GM20000 (cell line): ENCODE results near the gene CCNE1.

Experiments
- DNase-seq: peaks from one replicate; pipeline ENCODE4 v3.0.0; 2012; ENCODE audit warnings: low spot score
- TF ChIP-seq, protein P1 (sequence below): IDR thresholded peaks from 2 replicates; pipeline ENCODE4 v1.5.1; 2012; ENCODE audit warnings: mild to moderate bottlenecking, control low read depth; ENCODE audit errors: extremely low read depth, missing control alignments

CCNE1 gene

DNA sequence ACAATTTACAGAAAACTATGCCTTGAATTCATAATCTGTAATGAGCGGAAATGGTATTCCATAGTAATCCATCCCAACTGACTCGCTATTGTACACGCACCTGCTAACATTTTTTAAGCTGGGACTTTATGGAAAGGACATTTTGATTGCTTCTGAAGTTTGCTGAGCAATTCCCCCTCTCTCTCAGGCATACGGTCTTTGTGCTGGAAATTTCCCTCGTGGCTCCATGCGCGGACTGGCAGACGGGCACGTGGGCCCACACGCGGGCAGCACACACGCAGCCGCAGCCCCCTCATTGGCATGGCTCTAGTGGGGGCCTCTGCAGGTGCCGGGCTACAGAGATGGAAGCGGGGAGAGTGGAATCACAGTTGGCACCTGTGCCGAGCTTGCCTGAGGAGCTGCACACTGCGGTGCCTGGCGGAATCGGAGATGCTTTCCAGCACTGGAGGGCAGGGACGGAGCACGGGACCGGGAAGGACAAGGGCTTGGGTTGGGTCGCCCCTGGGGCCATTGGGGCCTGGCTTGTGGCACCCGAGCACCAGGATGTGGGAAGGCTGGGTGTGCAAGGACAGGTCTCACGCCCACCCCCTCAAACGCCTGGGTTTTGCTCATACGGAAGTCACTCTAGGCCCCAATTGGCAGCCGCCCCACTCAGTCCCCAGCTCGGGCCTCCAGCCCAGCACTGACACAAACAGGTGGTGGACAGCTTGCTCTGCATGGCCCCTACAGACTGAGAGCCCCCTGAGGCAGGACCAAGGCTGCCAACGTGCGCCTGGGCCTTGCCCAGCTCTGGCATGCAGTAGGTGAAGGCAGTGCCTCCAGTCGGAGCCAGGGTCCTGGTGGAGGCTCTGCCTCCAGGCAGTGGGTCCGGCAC lies 30.2 kb upstream of the CCNE1 start:
- TF ChIP-seq, protein P1, sequence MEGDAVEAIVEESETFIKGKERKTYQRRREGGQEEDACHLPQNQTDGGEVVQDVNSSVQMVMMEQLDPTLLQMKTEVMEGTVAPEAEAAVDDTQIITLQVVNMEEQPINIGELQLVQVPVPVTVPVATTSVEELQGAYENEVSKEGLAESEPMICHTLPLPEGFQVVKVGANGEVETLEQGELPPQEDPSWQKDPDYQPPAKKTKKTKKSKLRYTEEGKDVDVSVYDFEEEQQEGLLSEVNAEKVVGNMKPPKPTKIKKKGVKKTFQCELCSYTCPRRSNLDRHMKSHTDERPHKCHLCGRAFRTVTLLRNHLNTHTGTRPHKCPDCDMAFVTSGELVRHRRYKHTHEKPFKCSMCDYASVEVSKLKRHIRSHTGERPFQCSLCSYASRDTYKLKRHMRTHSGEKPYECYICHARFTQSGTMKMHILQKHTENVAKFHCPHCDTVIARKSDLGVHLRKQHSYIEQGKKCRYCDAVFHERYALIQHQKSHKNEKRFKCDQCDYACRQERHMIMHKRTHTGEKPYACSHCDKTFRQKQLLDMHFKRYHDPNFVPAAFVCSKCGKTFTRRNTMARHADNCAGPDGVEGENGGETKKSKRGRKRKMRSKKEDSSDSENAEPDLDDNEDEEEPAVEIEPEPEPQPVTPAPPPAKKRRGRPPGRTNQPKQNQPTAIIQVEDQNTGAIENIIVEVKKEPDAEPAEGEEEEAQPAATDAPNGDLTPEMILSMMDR: no peak
- DNase-seq: no peak

DNA sequence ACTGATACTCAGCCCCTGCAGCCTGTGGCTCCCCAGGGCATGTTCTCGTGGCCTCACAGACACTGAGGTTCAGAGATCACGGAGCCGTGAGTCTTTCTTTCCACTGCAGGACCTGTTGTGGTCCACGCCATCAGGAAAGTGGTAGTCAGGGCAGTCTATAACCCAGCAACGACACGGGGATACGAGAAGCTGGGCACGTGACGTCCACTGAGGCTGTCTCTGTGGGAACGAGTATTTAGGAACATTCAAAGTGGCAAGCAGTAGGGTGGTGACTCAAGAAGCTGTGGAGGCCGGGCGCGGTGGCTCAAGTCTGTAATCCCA lies 29.6 kb upstream of the CCNE1 start:
- TF ChIP-seq, protein P1: no peak
- no peak for DNase-seq

DNA sequence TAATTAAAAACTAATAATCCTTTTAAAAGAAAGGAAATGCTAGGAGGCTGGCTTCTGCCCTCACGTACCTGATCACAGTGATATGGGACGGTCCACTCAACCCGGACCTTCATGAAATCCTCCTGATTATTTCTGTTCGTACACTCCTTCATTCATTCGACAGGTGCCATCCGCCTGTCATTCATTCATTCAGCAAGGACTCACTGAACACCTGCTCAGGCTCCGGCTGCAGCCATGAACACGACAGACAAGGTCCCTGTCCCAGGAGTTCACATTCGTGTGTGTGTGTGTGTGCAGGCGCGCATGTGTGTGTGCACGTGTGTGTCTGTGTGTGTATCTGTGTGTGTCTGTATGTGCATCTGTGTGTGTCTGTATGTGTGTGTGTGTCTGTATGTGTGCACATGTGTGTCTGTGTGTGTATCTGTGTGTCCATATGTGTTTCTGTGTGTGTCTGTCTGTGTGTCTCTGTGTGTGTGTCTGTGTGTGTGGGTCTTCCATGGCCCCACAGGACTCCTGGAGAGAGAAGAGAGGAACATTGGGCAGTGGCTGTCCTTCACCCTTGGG lies 28.1 kb upstream of the CCNE1 start:
- TF ChIP-seq, protein P1: no peak
- no peak for DNase-seq

DNA sequence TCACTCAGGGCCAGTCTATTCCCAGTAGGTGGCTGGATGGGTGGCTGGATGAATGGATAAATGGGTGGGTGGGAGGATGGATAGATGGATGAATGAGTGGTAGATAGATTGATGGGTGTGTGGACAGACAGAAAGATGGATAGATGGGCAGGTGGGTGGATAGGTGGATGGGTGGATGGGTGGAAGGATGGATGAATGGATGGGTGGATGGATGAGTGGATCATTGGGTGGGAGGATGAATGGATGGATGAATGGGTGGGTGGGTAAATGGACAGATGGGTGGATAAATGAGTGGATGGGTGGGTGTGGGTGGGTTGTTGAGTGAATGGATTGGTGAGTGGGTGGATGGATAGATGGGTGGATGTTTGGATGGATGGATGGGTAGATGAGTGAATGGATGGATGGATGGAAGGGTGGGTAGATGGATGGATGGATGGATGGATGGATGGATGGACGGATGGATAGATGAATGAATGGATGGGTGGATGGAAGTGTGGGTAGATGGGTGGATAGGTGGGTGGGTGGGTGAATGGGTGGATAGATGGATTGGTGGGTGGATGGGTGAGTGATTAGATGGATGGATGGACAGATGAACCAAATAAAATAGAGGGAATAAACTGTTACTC lies 27.1 kb upstream of the CCNE1 start:
- TF ChIP-seq, protein P1: no peak
- DNase-seq: no peak

DNA sequence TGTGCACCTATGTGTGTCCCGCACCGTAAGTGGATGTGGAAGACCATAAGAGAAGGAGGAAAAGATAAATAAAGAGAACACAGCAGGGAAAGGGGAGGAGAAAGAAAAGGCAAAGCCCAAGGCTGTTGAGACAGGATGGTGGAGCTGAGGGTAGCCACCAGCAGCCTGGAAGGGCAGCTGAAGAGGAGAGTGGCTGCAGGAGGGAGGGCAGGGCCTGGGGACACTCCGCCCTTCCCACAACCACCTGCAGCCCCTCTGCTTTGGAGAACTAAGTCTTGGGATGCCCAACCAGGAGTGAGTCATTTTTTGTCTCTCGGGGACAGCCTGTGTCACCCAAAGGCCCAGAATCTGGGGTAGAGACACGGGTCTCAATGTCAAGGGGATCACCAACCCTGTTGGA lies 26.4 kb upstream of the CCNE1 start:
- no peak for DNase-seq
- TF ChIP-seq, protein P1: no peak

DNA sequence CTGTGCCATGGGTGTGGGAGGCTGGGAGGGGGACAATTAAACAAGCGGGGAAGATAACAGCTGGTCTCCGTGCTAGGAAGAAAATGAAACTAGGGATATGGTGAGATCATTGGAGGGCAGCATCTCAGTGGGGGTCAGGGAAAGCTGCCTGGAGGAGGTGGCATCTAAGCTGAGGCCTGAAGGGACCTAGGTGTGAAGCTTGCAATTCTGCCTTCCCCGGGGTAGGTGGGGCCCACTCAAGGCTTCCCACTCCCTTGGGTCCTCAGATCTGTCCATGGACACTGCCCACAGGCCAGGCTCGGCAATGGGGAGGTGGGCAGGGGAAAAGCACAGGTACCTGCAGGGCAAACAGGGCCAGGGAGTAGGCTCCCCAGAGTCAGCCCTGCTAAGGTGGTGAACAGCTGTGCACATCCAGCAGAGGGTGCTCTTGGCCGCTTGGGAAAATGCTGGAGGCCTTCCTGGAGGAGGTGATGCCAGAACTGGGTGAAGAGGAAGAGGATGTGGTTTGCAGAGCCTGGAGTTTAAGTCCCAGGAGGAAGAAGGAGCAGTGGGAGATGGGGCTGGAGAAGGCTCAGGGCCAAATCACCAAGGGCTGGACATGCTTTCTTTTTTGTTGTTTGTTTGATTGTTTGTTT lies 25.7 kb upstream of the CCNE1 start:
- TF ChIP-seq, protein P1: peak; percentile 23
- peak; percentile 55 for DNase-seq

DNA sequence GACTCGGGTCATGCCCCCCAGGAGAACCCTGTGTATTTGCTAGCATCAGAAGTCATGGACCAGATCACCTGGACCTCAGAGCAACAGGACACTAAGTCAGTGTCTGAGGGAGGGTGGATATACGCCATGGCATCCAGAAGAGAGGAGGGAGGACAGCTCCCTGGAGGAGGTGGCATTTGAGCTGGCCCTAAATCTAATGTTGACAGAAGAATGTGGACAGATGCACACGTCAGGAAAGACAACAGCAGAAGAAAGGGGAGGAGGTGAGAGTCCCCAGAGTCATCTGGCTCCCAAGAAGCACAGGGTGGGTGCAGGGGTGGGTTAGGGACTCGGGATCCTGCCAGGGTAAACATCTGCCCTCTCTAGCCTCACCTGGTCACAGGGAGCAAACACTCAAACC lies 24.5 kb upstream of the CCNE1 start:
- TF ChIP-seq, protein P1: no peak
- DNase-seq: no peak
